Cardiac septum (tissue), 1 donor: ENCODE data around the gene OPN3. TPM values are rescaled to one million over a fixed set of nuclear protein-coding genes. Genes with fewer than 3 reads are reported as not detected.

Source experiments
- DNase-seq: peaks from one replicate; pipeline ENCODE4 v3.0.0-alpha.2; 2020; ENCODE audit warnings: low spot score
- intact Hi-C: fragments of 100-400 bp; cut with DNase I; formaldehyde crosslinking; loops from one replicate; pipeline ENCODE4 v1.14.0; 2022
- total RNA-seq: library from RNA; stranded (reverse); fragmentation: NEBNext Ultra II Directional; extraction: Animal tissue kit (Norgen Biotek cat#: 25700); gene quantifications from one replicate; pipeline ENCODE4 v1.2.1, GENCODE V29; 2021
- donor health status: DM: no; HTN: no; CAD: no.

Gene OPN3
- total RNA-seq, 1 donor from 2014 or later = 5.7 TPM

DNA sequence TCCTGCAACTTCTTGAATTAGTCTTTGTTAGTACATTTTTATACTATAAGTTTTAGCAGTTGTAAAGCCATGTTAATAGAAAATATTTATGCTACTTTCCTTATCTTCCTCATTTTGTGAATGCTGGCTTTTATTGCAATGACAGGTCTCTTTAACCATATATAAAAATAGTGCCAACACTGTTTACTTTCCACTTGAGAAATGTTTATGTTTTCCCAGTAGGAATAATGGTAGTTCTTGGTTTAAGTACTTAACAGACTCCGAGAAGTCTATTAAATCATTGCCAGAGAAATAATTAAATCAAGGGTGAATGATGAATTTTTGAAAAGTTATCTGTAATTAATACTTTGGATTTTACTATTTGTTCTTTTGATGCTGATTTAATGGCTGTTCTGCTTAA, 9.7 kb downstream of the OPN3 start:
- intact Hi-C loops = loop anchor here (10.0 kb wide), 1 partner anchor 214 kb away; the partner anchor contains the start of gene EXO1
- DNase-seq = no peak

DNA sequence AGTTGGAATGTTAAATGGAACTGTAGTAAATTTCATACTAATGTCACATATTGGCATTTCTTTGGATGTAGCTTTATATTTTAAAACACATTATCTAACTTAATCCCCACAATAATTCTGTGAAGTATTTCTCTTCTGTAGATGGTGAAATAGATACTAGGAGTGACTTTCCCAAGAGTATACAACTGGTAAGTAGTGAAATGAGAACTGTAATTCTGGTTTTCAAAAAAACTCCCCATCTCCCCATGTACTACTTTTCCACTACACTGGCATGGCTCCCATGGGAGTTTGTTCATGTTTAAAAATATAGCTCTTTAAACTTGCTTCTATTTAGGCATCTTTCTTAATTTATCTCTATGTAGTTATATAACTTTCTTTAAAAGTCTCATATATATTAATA, 10.2 kb downstream of the OPN3 start:
- no peak for DNase-seq
- intact Hi-C loops = loop anchor here (10.0 kb wide), 1 partner anchor 215 kb away; the partner anchor contains the start of gene EXO1

DNA sequence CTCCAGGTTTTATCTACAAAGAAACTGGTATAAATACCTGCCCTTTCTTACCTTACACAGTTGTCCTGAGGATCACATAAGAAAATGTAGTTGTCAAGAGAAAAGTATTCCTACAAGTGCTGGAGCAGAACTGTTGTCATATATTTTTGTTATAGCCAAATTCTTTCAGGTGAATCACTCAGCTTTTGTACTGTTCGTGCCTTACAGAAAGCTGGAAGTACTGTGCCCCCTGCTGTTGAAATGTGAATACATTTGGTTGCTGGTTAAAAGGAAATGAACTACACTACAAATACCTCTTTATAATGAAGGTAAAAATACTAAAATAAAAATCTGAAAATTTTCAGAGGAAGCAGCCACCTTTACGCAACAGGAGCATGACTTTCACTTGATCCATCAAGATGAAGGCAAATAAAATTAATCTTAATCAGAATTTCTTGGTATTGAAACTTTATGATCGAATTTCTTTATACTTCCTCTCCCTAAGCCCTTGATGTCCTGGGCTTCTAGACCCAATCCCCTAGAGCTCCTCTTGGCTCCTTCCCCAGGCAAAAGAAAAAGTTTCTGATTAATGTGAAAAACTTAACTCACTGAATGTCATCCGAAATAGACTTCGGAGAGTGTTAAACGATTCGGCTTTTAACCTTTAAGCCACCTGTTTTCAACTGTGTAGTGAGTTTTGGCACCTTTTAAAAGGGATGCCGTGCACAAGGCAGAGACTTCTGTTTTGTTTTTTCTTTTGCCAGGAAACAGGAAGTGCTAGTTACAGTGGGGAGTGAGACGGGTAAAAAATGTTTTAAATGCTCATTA, 12.5 kb downstream of the OPN3 start:
- intact Hi-C loops = no loop called here
- DNase-seq = no peak

DNA sequence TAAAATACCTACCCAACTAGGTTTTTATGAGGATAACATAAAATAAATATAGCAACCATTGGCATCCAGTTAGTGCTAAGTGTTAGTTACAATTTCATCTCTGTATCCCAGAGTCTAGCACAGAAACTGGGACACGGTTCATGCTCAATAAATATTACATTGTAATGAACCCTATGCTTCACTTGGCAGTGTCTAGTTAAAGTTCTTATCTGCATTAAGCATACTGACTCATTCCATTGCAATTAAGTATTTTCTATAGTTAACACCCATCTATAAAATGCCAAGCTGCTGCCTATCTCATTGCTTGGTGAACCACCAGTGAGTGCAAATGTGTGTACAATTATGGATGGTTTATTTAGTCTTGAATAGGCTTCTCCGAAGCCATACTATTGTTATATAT, 15.2 kb downstream of the OPN3 start:
- no peak for DNase-seq
- intact Hi-C loops = loop anchor here (5.0 kb wide), 1 partner anchor 93 kb away; the partner anchor contains the start of gene KMO

DNA sequence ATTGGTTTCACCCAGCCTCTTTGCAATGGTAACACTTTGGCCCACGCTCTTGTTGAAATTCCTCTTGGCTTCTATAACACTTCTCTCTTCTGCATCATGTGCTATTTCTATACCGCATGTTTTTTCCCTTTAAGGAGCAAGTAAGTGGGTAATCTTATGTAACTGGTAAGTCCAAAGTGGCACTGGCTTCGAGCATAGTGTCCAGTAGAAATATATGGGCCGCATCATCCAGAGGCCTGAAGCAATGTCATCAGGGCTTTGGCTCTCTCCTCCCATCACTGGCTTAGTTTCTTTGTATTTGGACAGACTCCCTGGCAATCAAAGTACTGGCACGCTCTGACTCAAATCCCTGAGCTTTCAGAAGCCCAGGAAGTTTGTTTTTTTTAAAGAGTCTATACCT, 17.5 kb downstream of the OPN3 start:
- no peak for DNase-seq
- intact Hi-C loops = loop anchor here (5.0 kb wide), 1 partner anchor 90 kb away; the partner anchor contains the start of gene KMO

DNA sequence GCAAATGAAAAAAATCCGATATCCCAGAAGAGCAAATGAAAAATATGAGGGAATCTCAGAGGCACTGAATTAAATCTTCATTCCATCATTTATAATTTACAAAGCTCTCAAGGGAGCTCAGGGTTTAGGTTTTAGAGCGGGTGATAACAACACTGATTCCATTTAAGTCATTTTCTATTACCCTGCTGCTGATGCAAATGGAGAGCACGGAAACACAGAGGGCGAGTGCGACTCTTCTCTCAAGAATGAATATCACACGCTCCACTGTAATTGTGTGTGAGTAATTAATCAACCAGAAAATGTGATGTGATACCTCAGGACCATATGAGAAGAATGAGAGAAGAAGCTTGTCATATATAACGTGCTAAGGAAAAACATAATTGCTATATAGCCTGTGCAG, 22.7 kb downstream of the OPN3 start:
- intact Hi-C loops = loop anchor here (10.0 kb wide), 1 partner anchor 377 kb away; the partner anchor contains the start of gene MAP1LC3C
- DNase-seq = no peak

DNA sequence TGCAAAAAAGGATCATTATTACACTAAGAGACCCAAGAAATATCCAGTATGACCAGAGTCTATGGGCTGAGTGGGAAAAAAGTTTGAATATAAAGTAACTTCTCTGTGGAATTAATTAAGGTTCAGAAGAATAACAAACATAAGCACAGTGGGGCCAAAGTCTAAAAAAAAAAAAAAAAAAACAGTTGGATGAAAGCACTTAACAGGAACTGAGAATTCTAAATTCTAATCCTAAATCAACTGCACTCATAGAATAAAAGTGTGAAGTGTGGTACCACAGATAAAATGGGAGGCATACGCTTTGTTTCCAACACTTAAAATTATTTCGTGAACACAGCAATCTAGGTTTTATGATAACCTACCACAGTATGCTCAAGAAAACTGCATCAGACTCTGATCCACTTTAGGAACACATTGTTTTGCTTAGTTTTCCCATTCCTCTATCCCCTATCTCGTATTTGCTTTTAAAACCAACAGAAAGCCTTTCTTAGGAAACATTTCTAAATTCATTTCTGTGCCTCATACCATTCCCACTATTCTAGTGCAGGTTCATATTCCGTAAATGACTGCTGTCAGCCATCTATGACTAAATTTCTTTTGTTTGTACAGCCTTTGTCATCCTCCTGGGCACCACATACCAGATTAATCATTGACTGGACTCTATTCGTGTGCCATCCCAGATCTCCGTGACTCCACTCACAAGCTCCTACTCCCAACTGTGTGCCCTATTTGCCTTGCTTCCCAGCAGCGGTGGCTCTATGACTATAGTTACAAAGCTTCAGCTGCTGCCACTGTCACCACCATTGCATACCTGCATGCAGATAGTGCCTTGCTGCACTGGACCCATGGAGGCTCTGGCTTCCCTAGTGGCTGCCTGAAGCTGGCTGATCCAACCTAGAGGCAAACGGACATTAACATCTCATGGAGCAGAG, 24.9 kb downstream of the OPN3 start:
- intact Hi-C loops = loop anchor here (10.0 kb wide), 1 partner anchor 379 kb away; the partner anchor contains the start of gene MAP1LC3C

DNA sequence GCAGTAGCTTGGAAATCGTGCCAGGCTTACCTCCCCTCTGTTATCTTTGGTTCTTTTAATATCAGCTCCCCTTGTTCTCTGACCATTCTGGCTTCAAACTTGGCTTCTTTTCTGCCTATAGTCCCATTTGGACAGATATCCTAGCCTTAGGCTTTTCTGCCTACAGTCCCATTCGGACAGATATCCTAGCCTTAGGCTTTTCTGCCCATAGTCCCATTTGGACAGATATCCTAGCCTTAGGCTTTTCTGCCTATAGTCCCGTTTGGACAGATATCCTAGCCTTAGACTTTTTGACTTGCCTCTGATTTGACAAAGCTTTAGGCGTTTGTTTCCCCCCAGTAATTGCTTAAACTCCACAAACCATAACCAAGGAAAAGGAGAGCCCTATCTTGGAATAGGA, 25.6 kb downstream of the OPN3 start:
- no peak for DNase-seq
- intact Hi-C loops = loop anchor here (5.0 to 10.0 kb wide), 2 partner anchors 223 to 380 kb away; partner anchors contain the start of gene MAP1LC3C

More for the DNA sequence above, 24.9 kb downstream of the OPN3 start:
- DNase-seq = no peak

DNA sequence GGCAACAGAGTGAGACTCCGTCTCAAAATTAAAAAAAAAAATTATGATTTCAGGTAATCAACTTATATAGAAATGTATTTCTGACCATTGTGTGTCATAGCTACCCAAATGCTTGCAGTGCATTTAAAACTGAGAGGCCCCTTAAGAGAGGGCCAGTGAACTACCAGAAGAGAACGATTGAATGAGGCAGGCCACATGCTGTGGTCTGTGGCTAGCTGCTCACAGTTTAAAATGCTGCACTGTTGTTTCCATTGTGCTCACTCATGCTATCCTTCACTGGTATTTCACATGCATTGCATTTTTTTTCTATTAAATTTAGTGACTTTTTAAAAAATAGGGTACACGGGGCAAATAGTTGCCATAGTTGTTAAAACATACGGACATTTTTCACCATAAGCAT, 26.0 kb downstream of the OPN3 start:
- no peak for DNase-seq
- intact Hi-C loops = loop anchor here (5.0 to 10.0 kb wide), 2 partner anchors 223 to 381 kb away; partner anchors contain the start of gene MAP1LC3C

DNA sequence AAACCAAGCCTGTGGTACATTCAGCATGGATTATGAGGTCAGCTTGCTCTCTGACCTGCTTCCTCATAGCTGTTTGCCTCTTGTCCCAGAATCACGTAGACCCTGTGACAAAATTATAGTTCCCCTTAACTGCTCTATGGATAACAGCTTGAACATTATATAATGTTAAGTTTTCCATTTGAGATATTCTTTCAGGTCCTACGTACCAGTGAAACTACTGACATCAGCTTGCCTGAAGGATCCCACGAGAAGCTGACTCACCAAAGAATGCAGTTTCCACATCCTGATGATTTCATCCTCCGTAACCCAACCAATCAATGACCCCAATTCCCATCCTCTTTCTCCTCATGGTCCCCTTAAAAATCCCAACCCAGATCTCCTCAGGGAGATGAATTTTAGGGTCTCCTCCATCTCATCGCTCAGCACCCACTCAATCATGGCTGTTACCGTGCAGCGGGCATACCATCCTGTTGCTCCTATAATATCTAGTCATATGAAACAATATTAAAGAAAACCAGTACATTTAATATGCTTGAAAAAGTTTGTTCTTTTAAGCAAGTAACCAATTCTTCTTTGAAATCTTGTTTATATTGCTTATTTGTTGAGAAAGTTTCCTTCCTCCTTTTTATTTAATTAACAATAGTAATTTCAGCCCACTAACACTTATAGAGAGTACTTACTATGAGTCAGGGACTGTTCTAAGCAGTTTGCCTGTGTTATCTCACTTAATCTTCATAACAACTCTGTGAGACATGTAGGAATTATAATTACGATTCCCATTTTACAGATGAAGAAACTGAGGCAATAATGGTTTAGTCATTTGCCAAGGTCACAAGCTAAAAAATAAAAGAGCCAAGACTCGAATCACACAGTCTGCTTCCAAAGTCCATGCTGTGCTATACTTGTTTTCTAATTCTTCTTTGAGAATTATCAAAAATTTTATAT, 27.4 kb downstream of the OPN3 start:
- DNase-seq = no peak
- intact Hi-C loops = loop anchor here (5.0 to 10.0 kb wide), 2 partner anchors 224 to 382 kb away; partner anchors contain the start of gene MAP1LC3C

DNA sequence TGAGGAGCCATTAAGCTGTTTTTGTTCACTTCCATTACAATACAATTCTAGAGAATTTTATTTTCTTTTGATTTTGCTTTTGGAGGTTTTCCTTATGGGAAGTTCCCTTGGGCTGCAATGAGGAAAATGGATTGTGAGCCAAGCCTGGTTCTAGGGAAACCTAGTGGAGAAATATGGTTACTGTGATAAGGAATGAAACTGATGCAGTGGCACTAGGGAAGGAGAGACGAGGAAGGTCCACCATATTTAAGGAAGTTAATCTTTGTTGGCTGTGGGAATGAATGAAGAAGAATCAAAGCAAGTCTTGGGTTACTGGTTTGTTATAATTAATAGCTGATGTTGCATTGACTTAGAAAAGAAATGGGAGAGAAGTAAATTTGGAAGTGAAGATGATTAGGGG, 28.4 kb downstream of the OPN3 start:
- no peak for DNase-seq
- intact Hi-C loops = loop anchor here (5.0 to 10.0 kb wide), 2 partner anchors 226 to 383 kb away; partner anchors contain the start of gene MAP1LC3C

DNA sequence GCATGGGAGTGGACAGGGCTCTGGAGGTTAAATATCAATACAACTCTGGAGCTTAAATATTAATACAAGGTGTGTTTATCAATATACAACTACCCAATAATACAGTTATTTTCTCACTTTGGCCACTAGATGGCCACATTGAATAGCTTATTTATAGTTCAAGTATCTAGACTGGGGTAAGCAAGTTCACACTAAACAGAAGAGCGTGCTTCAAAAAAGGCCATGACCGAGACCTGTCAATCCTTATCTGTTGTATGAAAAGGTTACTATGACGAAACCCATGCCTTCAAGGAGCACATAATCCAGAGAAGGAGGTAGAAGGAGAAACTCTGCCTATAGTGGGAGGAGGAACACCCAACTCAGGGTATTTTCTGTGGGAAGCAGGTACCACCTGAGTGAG, 29.1 kb downstream of the OPN3 start:
- intact Hi-C loops = loop anchor here (5.0 to 10.0 kb wide), 2 partner anchors 226 to 384 kb away; partner anchors contain the start of gene MAP1LC3C

DNA sequence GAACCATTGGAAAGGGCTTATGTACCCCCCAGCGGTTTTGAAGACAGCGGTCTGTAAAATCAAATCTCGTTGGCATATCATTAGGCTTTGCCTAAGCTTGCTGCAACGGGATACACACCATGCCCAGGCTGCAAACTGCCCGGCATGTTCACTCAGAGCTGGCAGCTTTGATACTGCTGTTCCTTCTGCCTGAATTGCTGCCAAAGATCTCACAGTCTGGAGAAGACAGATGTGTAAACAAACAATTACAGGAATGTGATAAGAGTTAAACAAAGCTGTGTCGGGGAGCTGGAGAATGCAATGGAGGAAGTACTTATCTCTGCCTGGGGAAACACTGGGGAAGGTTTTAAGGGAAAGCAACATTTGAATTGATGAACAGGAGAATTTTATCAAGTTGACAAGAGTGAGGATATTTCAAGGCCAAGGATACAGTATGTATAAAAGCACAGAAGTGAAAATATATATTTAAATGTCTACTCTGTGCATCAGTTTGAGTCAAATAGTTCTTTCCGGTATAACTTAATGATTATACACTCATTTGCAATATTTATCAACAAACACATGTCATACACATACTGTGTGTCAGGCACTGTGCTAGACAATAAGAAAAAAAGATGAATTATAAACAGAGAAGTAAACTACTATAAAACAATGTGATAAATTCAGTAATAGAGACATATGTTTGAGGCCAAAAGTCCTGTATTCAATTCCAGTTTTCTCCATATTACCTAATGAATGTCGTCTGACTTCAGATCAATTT, 29.9 kb downstream of the OPN3 start:
- intact Hi-C loops = loop anchor here (5.0 to 10.0 kb wide), 2 partner anchors 227 to 385 kb away; partner anchors contain the start of gene MAP1LC3C
- DNase-seq = no peak

More for the DNA sequence above, 29.1 kb downstream of the OPN3 start:
- no peak for DNase-seq

DNA sequence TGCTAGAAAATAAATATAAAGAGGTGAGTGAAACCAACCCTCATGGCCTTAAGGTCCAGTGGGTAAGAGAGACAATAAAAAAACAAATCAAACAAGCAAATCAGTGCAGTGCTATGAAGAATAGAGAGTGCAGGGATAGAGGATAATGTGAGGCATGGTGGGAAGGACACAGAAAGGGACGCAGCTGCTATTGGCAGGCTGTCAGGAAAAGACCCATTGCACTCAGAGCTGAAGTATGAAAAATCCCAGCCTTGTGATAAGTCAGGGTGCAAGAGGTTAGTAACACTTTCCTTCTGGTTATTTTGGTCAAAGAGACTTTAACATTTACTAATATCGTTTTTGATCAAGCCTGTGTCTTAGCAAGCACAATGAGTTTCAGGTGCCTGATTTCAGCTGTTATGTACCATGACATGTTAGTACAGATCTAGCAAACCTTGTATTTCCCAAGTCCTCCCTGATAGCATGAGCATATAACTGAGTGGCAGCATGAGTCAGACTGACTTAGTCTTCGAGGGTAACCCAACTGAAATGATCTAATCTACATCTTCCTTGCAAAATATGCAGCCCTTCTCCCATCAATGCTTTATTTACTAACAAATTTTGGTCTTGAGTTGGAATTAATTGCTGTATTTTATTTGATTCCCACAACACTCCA, 31.7 kb downstream of the OPN3 start:
- intact Hi-C loops = no loop called here
- no peak for DNase-seq

DNA sequence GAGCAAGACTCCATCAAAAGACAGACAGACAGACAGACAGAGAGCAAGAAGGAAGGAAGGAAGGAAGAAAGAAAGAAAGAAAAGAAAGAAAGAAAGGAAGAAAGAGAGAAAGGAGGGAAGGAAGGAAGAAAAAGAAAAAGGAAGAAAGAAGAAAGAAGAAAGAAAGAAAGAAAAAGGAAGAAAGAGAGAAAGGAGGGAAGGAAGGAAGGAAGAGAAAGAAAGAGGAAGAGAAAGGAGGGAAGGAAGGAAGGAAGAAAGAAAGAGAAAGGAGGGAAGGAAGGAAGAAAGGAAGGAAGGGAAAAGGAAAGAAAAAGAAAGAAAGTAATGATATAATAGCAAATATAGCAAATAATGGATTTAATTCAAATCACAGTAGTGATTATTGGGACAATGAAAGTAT, 32.7 kb downstream of the OPN3 start:
- DNase-seq = no peak
- intact Hi-C loops = no loop called here

DNA sequence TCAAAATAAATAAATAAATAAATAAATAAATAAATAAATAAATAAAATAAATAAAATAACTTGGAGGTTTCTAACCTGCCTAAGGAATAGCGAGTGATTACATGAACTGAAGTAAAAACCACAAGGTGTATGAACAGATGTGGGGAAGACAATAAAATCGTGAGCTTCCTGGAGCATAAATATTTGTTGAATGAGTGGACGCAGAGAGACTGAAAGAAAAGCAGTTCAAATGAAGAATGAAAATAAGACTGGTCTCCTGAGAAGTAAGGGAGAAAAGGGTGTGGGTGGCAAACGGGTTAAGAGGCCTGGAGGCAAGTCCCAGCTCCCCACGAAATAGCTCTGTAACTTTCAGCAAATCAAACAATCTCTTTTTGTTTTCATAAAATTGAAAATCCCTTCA, 33.6 kb downstream of the OPN3 start:
- intact Hi-C loops = no loop called here
- DNase-seq = no peak

DNA sequence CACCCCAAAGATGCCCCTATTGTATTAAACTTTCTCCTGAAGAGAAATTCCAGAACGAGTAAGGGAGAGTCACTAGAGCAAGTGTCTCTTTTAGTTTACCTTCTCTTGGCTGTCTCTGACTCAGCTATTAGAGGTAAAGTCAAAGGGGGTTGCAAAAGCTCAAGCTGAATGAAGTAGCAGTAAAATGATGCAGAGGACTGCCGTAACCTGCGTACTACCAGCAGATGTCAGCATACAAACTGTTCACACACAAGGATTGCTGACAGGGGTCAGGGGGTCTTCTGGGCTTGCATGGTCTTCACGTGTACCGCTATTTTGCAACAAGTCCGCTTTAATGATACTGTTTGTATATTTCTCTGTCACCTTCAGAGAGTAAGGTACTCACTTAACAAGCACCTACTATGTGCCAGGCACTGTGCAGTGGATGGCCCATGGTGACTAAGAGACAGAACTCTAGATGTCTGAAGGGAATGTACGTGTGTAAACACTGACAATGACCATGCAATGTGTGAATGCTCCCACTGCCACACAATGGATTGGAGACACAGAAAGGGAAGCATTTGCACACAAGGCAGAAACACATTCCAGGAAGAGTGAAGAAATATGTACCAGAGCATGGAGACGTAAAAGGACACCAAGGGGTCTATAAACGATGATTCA, 34.9 kb downstream of the OPN3 start:
- no peak for DNase-seq
- intact Hi-C loops = no loop called here
